MM.1S (cell line): ENCODE results near the gene ITPA.

Experiments used
- DNase-seq: peaks from one replicate; pipeline ENCODE4 v3.0.0-alpha.2; 2015
- H2AFZ ChIP-seq: fragments of 300-600 bp; sonication (generic); 2 replicates; pipeline ENCODE4 v1.6.0; 2016; ENCODE audit warnings: antibody characterized with exemption, low read length
- H3F3A ChIP-seq: fragments of 300-600 bp; sonication (generic); 2 replicates; pipeline ENCODE4 v1.6.1; 2016; ENCODE audit warnings: mild to moderate bottlenecking, antibody characterized with exemption, low read length, moderate library complexity, mixed read lengths; ENCODE audit not compliant: insufficient read depth
- H3K27ac ChIP-seq: fragments of 300-600 bp; sonication (generic); 2 replicates; pipeline ENCODE4 v1.5.1; 2016; ENCODE audit warnings: mild to moderate bottlenecking, low read length
- H3K27me3 ChIP-seq: fragments of 300-600 bp; sonication (generic); replicated peaks from 2 replicates; pipeline ENCODE4 v1.6.0; 2016; ENCODE audit warnings: low read length; ENCODE audit not compliant: insufficient read depth
- H3K36me3 ChIP-seq: fragments of 300-600 bp; sonication (generic); replicated peaks from 2 replicates; pipeline ENCODE4 v1.6.1; 2016; ENCODE audit warnings: mild to moderate bottlenecking, low read length, mixed read lengths; ENCODE audit not compliant: insufficient read depth
- H3K4me1 ChIP-seq: fragments of 300-600 bp; sonication (generic); 2 replicates; pipeline ENCODE4 v1.6.1; 2016; ENCODE audit warnings: low read length, mixed read lengths
- H3K4me2 ChIP-seq: fragments of 300-600 bp; sonication (generic); 2 replicates; pipeline ENCODE4 v1.6.0; 2016; ENCODE audit warnings: low read depth, low read length
- H3K4me3 ChIP-seq: fragments of 300-600 bp; sonication (generic); 2 replicates; pipeline ENCODE4 v1.5.1; 2016; ENCODE audit warnings: low read length, mixed read lengths
- H3K79me2 ChIP-seq: fragments of 300-600 bp; sonication (generic); 2 replicates; pipeline ENCODE4 v1.6.1; 2016; ENCODE audit warnings: mixed run types, low read length, mixed read lengths
- H3K9ac ChIP-seq: fragments of 300-600 bp; sonication (generic); 2 replicates; pipeline ENCODE4 v1.6.1; 2016; ENCODE audit warnings: low read length, mixed read lengths
- H3K9me2 ChIP-seq: fragments of 300-600 bp; sonication (generic); replicated peaks from 2 replicates; pipeline ENCODE4 v1.6.1; 2016; ENCODE audit warnings: mild to moderate bottlenecking, low read length, mixed read lengths; ENCODE audit not compliant: insufficient read depth
- H3K9me3 ChIP-seq: fragments of 300-600 bp; sonication (generic); replicated peaks from 2 replicates; pipeline ENCODE4 v1.6.1; 2016; ENCODE audit warnings: mild to moderate bottlenecking, low read length, mixed read lengths; ENCODE audit not compliant: insufficient read depth
- H4K20me1 ChIP-seq: fragments of 300-600 bp; sonication (generic); 2 replicates; pipeline ENCODE4 v1.6.1; 2016; ENCODE audit warnings: mild to moderate bottlenecking, low read length, moderate library complexity, mixed read lengths; ENCODE audit not compliant: insufficient read depth
- CTCF ChIP-seq: fragments of 300-600 bp; sonication (generic); IDR thresholded peaks from 2 replicates; pipeline ENCODE4 v1.5.1; 2016; ENCODE audit warnings: antibody characterized with exemption, low read length, mixed read lengths
- EZH2 ChIP-seq: fragments of 300-600 bp; sonication (generic); optimal IDR thresholded peaks from 2 replicates; pipeline ENCODE3; 2017; ENCODE audit warnings: low read depth, mild to moderate bottlenecking, antibody characterized with exemption, low read length, mixed read lengths
- EZH2phosphoT487 ChIP-seq: fragments of 300-600 bp; sonication (generic); IDR thresholded peaks from 2 replicates; pipeline ENCODE4 v1.6.1; 2018; ENCODE audit warnings: antibody characterized with exemption, low read length

ITPA gene

GRCh38 chr20:3195590-3196237 is 13.6 kb upstream of the ITPA start:
- Histone ChIP-seq H2AFZ (no peak overlapping the region), H3F3A (no peaks in the 10 kb centered on the region), H3K4me1 (no peaks in the 10 kb centered on the region), H3K79me2 (no peaks in the 10 kb centered on the region), H3K9me3 (no peaks in the 10 kb centered on the region), H3K4me2 (no peak overlapping the region), H3K27ac (no peak overlapping the region), H4K20me1 (no peaks in the 10 kb centered on the region), H3K9me2 (no peaks in the 10 kb centered on the region), H3K4me3 (no peak overlapping the region), H3K36me3 (peaks cover 2% of the 10 kb centered on the region; the same call in 1 of the 2 replicates), H3K27me3 (no peaks in the 10 kb centered on the region), H3K9ac (no peak overlapping the region)
- TF ChIP-seq EZH2, result no peak
- no peak for TF ChIP-seq CTCF
- TF ChIP-seq EZH2phosphoT487, result no peak
- no peak for DNase-seq

GRCh38 chr20:3199206-3199605 is 10.1 kb upstream of the ITPA start:
- peaks cover 2% of the 10 kb centered on the region; the same call in 1 of the 2 replicates for H3K36me3 ChIP-seq
- TF ChIP-seq EZH2phosphoT487 (no peak), EZH2 (no peak), CTCF (no peak)
- H3K4me2 ChIP-seq, result no peak overlapping the region

GRCh38 chr20:3199976-3200755 is 9.1 kb upstream of the ITPA start:
- H3K36me3 ChIP-seq, result peaks cover 2% of the 10 kb centered on the region; the same call in 1 of the 2 replicates
- no peak overlapping the region for H2AFZ ChIP-seq
- TF ChIP-seq EZH2 (no peak), EZH2phosphoT487 (no peak), CTCF (no peak)
- H3K4me1 ChIP-seq, result 0 out of 2 replicates have a peak, but pooled peaks cover 6% of the 10 kb centered on the region
- no peaks in the 10 kb centered on the region for H4K20me1 ChIP-seq
- H3K4me3 ChIP-seq, result no peak overlapping the region
- H3K4me2 ChIP-seq, result no peak overlapping the region
- no peak overlapping the region for H3K27ac ChIP-seq
- no peak for DNase-seq
- H3K9me2 ChIP-seq, result no peaks in the 10 kb centered on the region
- H3K79me2 ChIP-seq, result peaks cover 26% of the 10 kb centered on the region
- H3K9ac ChIP-seq, result no peak overlapping the region
- no peaks in the 10 kb centered on the region for H3K9me3 ChIP-seq
- H3F3A ChIP-seq, result no peaks in the 10 kb centered on the region
- no peaks in the 10 kb centered on the region for H3K27me3 ChIP-seq

More at GRCh38 chr20:3199206-3199605, 10.1 kb upstream of the ITPA start:
- Histone ChIP-seq H3K9me3 (no peaks in the 10 kb centered on the region), H3K27ac (no peak overlapping the region), H3K9me2 (no peaks in the 10 kb centered on the region), H3K4me1 (0 out of 2 replicates have a peak, but pooled peaks cover 6% of the 10 kb centered on the region), H3K9ac (no peak overlapping the region), H2AFZ (no peak overlapping the region), H4K20me1 (no peaks in the 10 kb centered on the region), H3K4me3 (no peak overlapping the region), H3K79me2 (peaks cover 23% of the 10 kb centered on the region), H3F3A (no peaks in the 10 kb centered on the region), H3K27me3 (no peaks in the 10 kb centered on the region)
- no peak for DNase-seq
